ES-I3 (cell line): Measurements from ENCODE around the gene FBXL16.

ENCODE experiments used
- H3K36me3 ChIP-seq: 2 replicates; pipeline ENCODE4 v1.6.1; 2013; ENCODE audit warnings: mild to moderate bottlenecking, low read length, control low read depth, moderate library complexity; ENCODE audit not compliant: insufficient read depth
- H3K4me1 ChIP-seq: 2 replicates; pipeline ENCODE4 v1.6.1; 2013; ENCODE audit warnings: mild to moderate bottlenecking, control low read depth, low read length; ENCODE audit not compliant: insufficient read depth
- H3K9ac ChIP-seq: 2 replicates; pipeline ENCODE4 v1.6.1; 2013; ENCODE audit warnings: low read depth, mild to moderate bottlenecking, low read length, moderate library complexity
- H3K9me3 ChIP-seq: 2 replicates; pipeline ENCODE4 v1.6.1; 2013; ENCODE audit warnings: mild to moderate bottlenecking, low read length, moderate library complexity; ENCODE audit not compliant: control insufficient read depth, insufficient read depth

Gene FBXL16

GRCh38 chr16:679814-680624 is 25.6 kb downstream of the FBXL16 start, which contains the start of gene STUB1:
Gene STUB1 (plus strand): TSS chr16:680410. CDS start chr16:680526, 116 bp downstream.
- peaks cover 8% of the 10 kb centered on the region for H3K36me3 ChIP-seq
- H3K9me3 ChIP-seq = no peaks in the 10 kb centered on the region
- no peaks in the 10 kb centered on the region for H3K4me1 ChIP-seq
- H3K9ac ChIP-seq = peak within 1 kb of the TSS; percentile 89

GRCh38 chr16:678858-679813 is 26.5 kb downstream of the FBXL16 start:
- H3K4me1 ChIP-seq = no peaks in the 10 kb centered on the region
- H3K36me3 ChIP-seq = peaks cover 8% of the 10 kb centered on the region
- H3K9ac ChIP-seq = peak overlapping the region; percentile 68; the same call in 1 of the 2 replicates

GRCh38 chr16:678209-678857 is 27.3 kb downstream of the FBXL16 start:
- Histone ChIP-seq H3K9me3 (no peaks in the 10 kb centered on the region), H3K9ac (no peak overlapping the region), H3K36me3 (peaks cover 8% of the 10 kb centered on the region), H3K4me1 (no peaks in the 10 kb centered on the region)

More at GRCh38 chr16:678858-679813, 26.5 kb downstream of the FBXL16 start:
- no peaks in the 10 kb centered on the region for H3K9me3 ChIP-seq

- no peaks in the 10 kb centered on the region for H3K9me3 ChIP-seq
- peaks cover 6% of the 10 kb centered on the region for H3K36me3 ChIP-seq
- H3K4me1 ChIP-seq = no peaks in the 10 kb centered on the region
- no peak overlapping the region for H3K9ac ChIP-seq
Observed at GRCh38 chr16:677316-678190, 28.0 kb downstream of the FBXL16 start.

- H3K9ac ChIP-seq = no peak overlapping the region
- H3K4me1 ChIP-seq = no peaks in the 10 kb centered on the region
- no peaks in the 10 kb centered on the region for H3K9me3 ChIP-seq
Observed at GRCh38 chr16:676913-677312, 28.7 kb downstream of the FBXL16 start.

GRCh38 chr16:676565-676902 is 29.1 kb downstream of the FBXL16 start:
- Histone ChIP-seq H3K9me3 (no peaks in the 10 kb centered on the region), H3K4me1 (no peaks in the 10 kb centered on the region), H3K9ac (no peak overlapping the region), H3K36me3 (peaks cover 10% of the 10 kb centered on the region)

More at GRCh38 chr16:676913-677312, 28.7 kb downstream of the FBXL16 start:
- H3K36me3 ChIP-seq = peaks cover 10% of the 10 kb centered on the region

GRCh38 chr16:675884-676564 is 29.6 kb downstream of the FBXL16 start:
- no peaks in the 10 kb centered on the region for H3K4me1 ChIP-seq
- no peaks in the 10 kb centered on the region for H3K9me3 ChIP-seq
- H3K36me3 ChIP-seq = peaks cover 11% of the 10 kb centered on the region
- H3K9ac ChIP-seq = peak overlapping the region; percentile 41; the same call in 1 of the 2 replicates

- Histone ChIP-seq H3K9me3 (no peaks in the 10 kb centered on the region), H3K9ac (peak within 1 kb of the TSS; percentile 41; the same call in 1 of the 2 replicates), H3K4me1 (no peaks in the 10 kb centered on the region), H3K36me3 (peaks cover 19% of the 10 kb centered on the region)
Observed at GRCh38 chr16:674968-675883, 30.4 kb downstream of the FBXL16 start, which contains the start of gene RHBDL1. Gene RHBDL1 (plus strand): TSS chr16:675671. CDS start chr16:675791, 120 bp downstream.

GRCh38 chr16:674214-674881 is 31.3 kb downstream of the FBXL16 start:
- peaks cover 26% of the 10 kb centered on the region for H3K36me3 ChIP-seq
- no peaks in the 10 kb centered on the region for H3K4me1 ChIP-seq
- H3K9ac ChIP-seq = no peak overlapping the region
- H3K9me3 ChIP-seq = no peaks in the 10 kb centered on the region

- H3K36me3 ChIP-seq = peaks cover 26% of the 10 kb centered on the region
- no peaks in the 10 kb centered on the region; the same call in 1 of the 2 replicates for H3K4me1 ChIP-seq
- H3K9ac ChIP-seq = no peak overlapping the region
- H3K9me3 ChIP-seq = no peaks in the 10 kb centered on the region
Observed at GRCh38 chr16:673399-673991, 32.1 kb downstream of the FBXL16 start.

- Histone ChIP-seq H3K9me3 (no peaks in the 10 kb centered on the region), H3K36me3 (peaks cover 26% of the 10 kb centered on the region), H3K9ac (no peak overlapping the region), H3K4me1 (no peaks in the 10 kb centered on the region; the same call in 1 of the 2 replicates)
Observed at GRCh38 chr16:672851-673250, 32.8 kb downstream of the FBXL16 start.
